Caco-2 (cell line): ENCODE results near the gene HSPB2. TPM values are rescaled to one million over a fixed set of nuclear protein-coding genes. Genes with fewer than 3 reads are reported as not detected.

Source experiments
- BruUV-seq: library from RNA; stranded (reverse); fragments of 400-500 nt; replicated peaks from 2 replicates; lab custom pipeline; 2021; lab: Mats Ljungman, UMichigan
- CTCF ChIA-PET: fragments of 300-600 bp; sonication (Branson Sonifier 250); formaldehyde crosslinking; loops from one replicate; lab custom pipeline; 2022; ENCODE audit warnings: antibody characterized with exemption; lab: Charles Lee
- POLR2A ChIA-PET: fragments of 300-600 bp; sonication (Branson Sonifier 250); formaldehyde crosslinking; loops from one replicate; lab custom pipeline; 2022; ENCODE audit warnings: antibody characterized with exemption; lab: Charles Lee
- DNase-seq, 2 experiments: peaks; one replicate each; pipeline versions ENCODE4 v3.0.0 to v3.0.0-alpha.2; 2020 to 2022
- H3K27me3 ChIP-seq: replicated peaks from 2 replicates; pipeline ENCODE4 v1.6.0; 2011; ENCODE audit warnings: low read length; ENCODE audit not compliant: control insufficient read depth, insufficient read depth
- H3K36me3 ChIP-seq: 2 replicates; pipeline ENCODE4 v1.5.1; 2011; ENCODE audit warnings: low read length; ENCODE audit not compliant: control insufficient read depth, insufficient read depth
- H3K4me1 ChIP-seq: fragments of 250-450 bp; sonication (Bioruptor Pico); 2 replicates; pipeline ENCODE4 v1.5.1; 2020; ENCODE audit warnings: mild to moderate bottlenecking
- H3K4me3 ChIP-seq: 2 replicates; pipeline ENCODE4 v1.5.1; 2011; ENCODE audit warnings: low read depth, mild to moderate bottlenecking, control low read depth, low read length
- H3K9me3 ChIP-seq: fragments of 250-450 bp; sonication (Bioruptor Pico); 2 replicates; pipeline ENCODE4 v1.5.1; 2020; ENCODE audit warnings: mild to moderate bottlenecking, moderate library complexity
- H3K27ac Mint-ChIP-seq: one replicate; pipeline ENCODE4 v1.8.0; 2022; ENCODE audit warnings: mixed read lengths; ENCODE audit not compliant: unreplicated experiment
- H3K27me3 Mint-ChIP-seq: one replicate; pipeline ENCODE4 v1.8.0; 2022; ENCODE audit warnings: mixed read lengths; ENCODE audit not compliant: insufficient read depth, unreplicated experiment
- H3K36me3 Mint-ChIP-seq: one replicate; pipeline ENCODE4 v1.8.0; 2022; ENCODE audit warnings: mild to moderate bottlenecking, mixed read lengths; ENCODE audit not compliant: insufficient read depth, unreplicated experiment
- H3K4me1 Mint-ChIP-seq: one replicate; pipeline ENCODE4 v1.8.0; 2022; ENCODE audit warnings: low read depth, mixed read lengths; ENCODE audit not compliant: unreplicated experiment
- H3K4me3 Mint-ChIP-seq: one replicate; pipeline ENCODE4 v1.8.0; 2022; ENCODE audit warnings: mild to moderate bottlenecking, moderate library complexity, mixed read lengths; ENCODE audit not compliant: unreplicated experiment
- H3K9me3 Mint-ChIP-seq: one replicate; pipeline ENCODE4 v1.8.0; 2022; ENCODE audit warnings: mixed read lengths; ENCODE audit not compliant: unreplicated experiment
- intact Hi-C: fragments of 100-400 bp; cut with micrococcal nuclease; formaldehyde crosslinking; loops from one replicate; pipeline ENCODE4 v1.10.0; 2022; ENCODE audit not compliant: unreplicated experiment
- total RNA-seq: library from RNA; stranded (reverse); gene quantifications from 2 replicates; pipeline ENCODE4 v1.2.3, GENCODE V29; 2022
- TF ChIP-seq, protein P1 (sequence below), 2 experiments: fragments of 200-600 bp in 1 of 2; IDR thresholded peaks; 1 replicate in 1 of 2; 2 replicates in 1 of 2; pipeline versions ENCODE4 v1.5.1 to v1.8.0; 2011 to 2022; ENCODE audit warnings: antibody characterized with exemption in 1 of 2, control low read depth in 1 of 2, inconsistent platforms in 1 of 2, low read depth in 1 of 2, low read length in 1 of 2, mild to moderate bottlenecking in 1 of 2, moderate library complexity in 1 of 2; ENCODE audit not compliant: insufficient read depth in 1 of 2, severe bottlenecking in 1 of 2, unreplicated experiment in 1 of 2

Gene HSPB2
- total RNA-seq, 1 experiment from 2014 or later: not detected

DNA sequence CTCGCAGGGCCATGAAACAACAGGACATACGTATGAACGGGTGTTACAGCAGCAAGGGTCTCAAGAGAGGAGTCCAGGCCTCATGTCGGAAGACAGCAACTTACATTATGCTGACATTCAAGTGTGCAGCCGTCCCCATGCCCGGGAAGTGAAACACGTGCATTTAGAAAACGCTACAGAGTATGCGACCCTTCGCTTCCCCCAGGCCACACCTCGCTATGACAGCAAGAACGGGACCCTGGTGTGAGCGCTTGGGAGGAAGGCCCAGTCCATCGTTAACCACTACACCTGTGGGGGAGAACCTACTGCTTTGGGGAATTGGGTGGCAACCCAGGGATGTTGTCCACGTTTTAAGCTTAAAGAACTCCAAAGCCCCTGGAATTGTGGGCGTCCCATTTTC, 13.4 kb downstream of the HSPB2 start:
- Mint-ChIP-seq H3K27ac (peak overlapping the region; percentile 96), H3K4me3 (peak overlapping the region; percentile 78)
- H3K4me1 ChIP-seq: peaks cover 21% of the 10 kb centered on the region

DNA sequence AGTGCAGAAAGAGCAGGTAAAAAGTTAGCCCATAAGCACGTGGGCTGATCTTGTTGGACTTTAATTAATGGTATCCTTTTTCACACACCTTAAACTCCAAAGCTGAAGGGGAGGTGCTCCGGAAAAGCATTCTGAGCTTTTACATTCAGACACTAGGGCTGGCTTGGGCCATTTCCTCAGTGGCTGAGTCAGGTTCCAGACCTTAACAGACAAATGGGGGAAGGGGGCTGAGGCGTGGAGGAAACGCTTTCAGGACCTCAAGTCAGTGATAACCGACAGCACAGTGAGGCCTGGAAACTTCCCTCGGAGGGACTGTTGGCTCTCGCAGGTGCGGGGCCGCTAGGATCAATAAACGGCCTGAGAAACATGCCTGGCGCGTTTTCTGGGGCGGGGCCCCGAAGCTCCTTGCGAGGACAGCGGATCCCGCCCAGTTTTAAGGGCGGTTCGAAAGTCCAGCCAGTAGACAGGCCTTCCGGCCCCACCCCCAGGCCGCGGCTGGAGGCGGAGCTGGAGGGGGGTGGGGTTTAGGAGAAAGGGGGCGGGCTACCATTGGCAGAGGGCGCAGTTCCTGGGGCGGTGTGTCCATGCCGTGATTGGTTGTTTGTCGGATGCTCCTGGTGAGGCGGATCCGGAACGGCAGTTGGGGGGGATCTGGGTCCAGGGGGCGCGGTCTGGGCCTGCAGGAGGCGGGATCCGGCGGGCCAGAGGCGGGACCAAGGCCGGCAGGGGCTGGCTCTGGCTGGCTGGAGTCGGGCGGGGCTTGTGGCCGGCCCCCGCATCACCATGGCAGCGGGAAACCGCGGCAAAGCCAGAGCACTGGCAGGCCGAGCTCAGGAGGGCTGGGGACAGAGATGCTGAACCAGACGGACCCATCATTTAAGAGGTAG, 14.2 kb downstream of the HSPB2 start:
- Histone ChIP-seq H3K9me3 (no peaks in the 10 kb centered on the region), H3K4me3 (peak overlapping the region; percentile 30), H3K27me3 (no peaks in the 10 kb centered on the region), H3K4me1 (peaks cover 21% of the 10 kb centered on the region), H3K36me3 (no peaks in the 10 kb centered on the region; the same call in 1 of the 2 replicates)
- peak; percentile 99 to 100 for DNase-seq
- no peaks in the 10 kb centered on the region for H3K9me3 Mint-ChIP-seq
- POLR2A ChIA-PET: interaction anchor here (0.6 to 1.9 kb wide), 17 partner anchors 8 to 1516 kb away, joined by 3 to 38 read pairs (median 4); partner anchors contain the start of genes ALG9, C11orf52, CRYAB and DIXDC1
- intact Hi-C loops: loop anchor here (1.0 to 5.0 kb wide), 8 partner anchors 8 to 324 kb away; partner anchors contain the start of genes ALG9, C11orf52, CFAP68 and DLAT
- peak overlapping the region; percentile 96 for H3K27ac Mint-ChIP-seq
- H3K4me3 Mint-ChIP-seq: peak overlapping the region; percentile 78
- peaks cover 14% of the 10 kb centered on the region for H3K36me3 Mint-ChIP-seq
- TF ChIP-seq, protein P1, sequence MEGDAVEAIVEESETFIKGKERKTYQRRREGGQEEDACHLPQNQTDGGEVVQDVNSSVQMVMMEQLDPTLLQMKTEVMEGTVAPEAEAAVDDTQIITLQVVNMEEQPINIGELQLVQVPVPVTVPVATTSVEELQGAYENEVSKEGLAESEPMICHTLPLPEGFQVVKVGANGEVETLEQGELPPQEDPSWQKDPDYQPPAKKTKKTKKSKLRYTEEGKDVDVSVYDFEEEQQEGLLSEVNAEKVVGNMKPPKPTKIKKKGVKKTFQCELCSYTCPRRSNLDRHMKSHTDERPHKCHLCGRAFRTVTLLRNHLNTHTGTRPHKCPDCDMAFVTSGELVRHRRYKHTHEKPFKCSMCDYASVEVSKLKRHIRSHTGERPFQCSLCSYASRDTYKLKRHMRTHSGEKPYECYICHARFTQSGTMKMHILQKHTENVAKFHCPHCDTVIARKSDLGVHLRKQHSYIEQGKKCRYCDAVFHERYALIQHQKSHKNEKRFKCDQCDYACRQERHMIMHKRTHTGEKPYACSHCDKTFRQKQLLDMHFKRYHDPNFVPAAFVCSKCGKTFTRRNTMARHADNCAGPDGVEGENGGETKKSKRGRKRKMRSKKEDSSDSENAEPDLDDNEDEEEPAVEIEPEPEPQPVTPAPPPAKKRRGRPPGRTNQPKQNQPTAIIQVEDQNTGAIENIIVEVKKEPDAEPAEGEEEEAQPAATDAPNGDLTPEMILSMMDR (IDR thresholded peaks at IDR 0.05; ENCODE audit: insufficient read depth in 1 of 2, low read depth in 1 of 2, low read length in 1 of 2, severe bottlenecking in 1 of 2, unreplicated experiment in 1 of 2): no peak
- H3K4me1 Mint-ChIP-seq: peaks cover 39% of the 10 kb centered on the region
- no peaks in the 10 kb centered on the region for H3K27me3 Mint-ChIP-seq
- no TSS peak for BruUV-seq
- CTCF ChIA-PET: interaction anchor here (0.6 to 1.9 kb wide), 28 partner anchors 8 to 417 kb away, joined by 3 to 53 read pairs (median 4); partner anchors contain the start of genes ALG9, C11orf52, DIXDC1 and DLAT

More for the DNA sequence above, 13.4 kb downstream of the HSPB2 start:
- Histone ChIP-seq H3K4me3 (no peak overlapping the region), H3K27me3 (no peaks in the 10 kb centered on the region), H3K36me3 (no peaks in the 10 kb centered on the region; the same call in 1 of the 2 replicates), H3K9me3 (no peaks in the 10 kb centered on the region)
- H3K27me3 Mint-ChIP-seq: no peaks in the 10 kb centered on the region
- H3K4me1 Mint-ChIP-seq: peaks cover 39% of the 10 kb centered on the region
- peaks cover 14% of the 10 kb centered on the region for H3K36me3 Mint-ChIP-seq
- intact Hi-C loops: loop anchor here (2.0 to 5.0 kb wide), 5 partner anchors 55 to 324 kb away; partner anchors contain the start of genes ALG9, DLAT, NKAPD1 and PIH1D2
- TF ChIP-seq, protein P1 (IDR thresholded peaks at IDR 0.05; ENCODE audit: insufficient read depth in 1 of 2, low read depth in 1 of 2, low read length in 1 of 2, severe bottlenecking in 1 of 2, unreplicated experiment in 1 of 2): no peak
- DNase-seq: no peak
- ChIA-PET POLR2A (interaction anchor here (0.6 to 1.9 kb wide), 6 partner anchors 7 to 1516 kb away, joined by 3 to 38 read pairs (median 12); partner anchors contain the start of genes ALG9, C11orf52, DLAT and SDHD), CTCF (interaction anchor here (0.9 to 1.9 kb wide), 11 partner anchors 9 to 171 kb away, joined by 3 to 53 read pairs (median 7); partner anchors contain the start of genes ALG9, DIXDC1, SDHD and TIMM8B)
- H3K9me3 Mint-ChIP-seq: no peaks in the 10 kb centered on the region
- no TSS peak for BruUV-seq

DNA sequence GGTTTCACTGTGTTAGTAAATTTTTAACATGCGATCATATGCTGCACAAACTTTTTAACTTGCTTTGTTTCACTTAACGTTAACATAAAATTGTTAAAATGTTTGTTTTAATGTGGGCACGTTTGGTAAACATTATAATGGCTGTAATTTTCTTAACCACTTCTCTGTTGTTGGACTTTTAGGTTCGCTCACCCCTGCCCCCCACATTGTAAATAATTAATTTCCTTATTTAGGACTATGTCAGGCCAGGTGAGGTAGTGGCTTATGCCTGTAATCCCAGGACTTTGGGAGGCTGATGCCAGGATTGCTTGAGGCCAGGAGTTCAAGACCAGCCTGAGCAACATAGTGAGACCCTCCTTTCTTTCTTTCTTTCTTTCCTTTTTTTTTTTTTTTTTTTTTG, 17.9 kb downstream of the HSPB2 start:
- TF ChIP-seq, protein P1 (IDR thresholded peaks at IDR 0.05; ENCODE audit: insufficient read depth in 1 of 2, low read depth in 1 of 2, low read length in 1 of 2, severe bottlenecking in 1 of 2, unreplicated experiment in 1 of 2): no peak
- CTCF ChIA-PET: interaction anchor here (2.0 to 2.5 kb wide), 3 partner anchors 12 to 52 kb away, joined by 7 to 14 read pairs (median 10); partner anchors contain the start of gene C11orf52
- BruUV-seq: no TSS peak
- intact Hi-C loops: no loop called here
- Mint-ChIP-seq H3K9me3 (no peaks in the 10 kb centered on the region), H3K36me3 (peaks cover 14% of the 10 kb centered on the region), H3K4me3 (no peak overlapping the region), H3K27me3 (no peaks in the 10 kb centered on the region), H3K27ac (no peak overlapping the region), H3K4me1 (peaks cover 16% of the 10 kb centered on the region)
- peaks cover 15% of the 10 kb centered on the region for H3K4me1 ChIP-seq
- no peak for DNase-seq
- POLR2A ChIA-PET: no interaction called here
- H3K27me3 ChIP-seq: no peaks in the 10 kb centered on the region
- H3K4me3 ChIP-seq: no peak overlapping the region
- H3K9me3 ChIP-seq: no peaks in the 10 kb centered on the region
- no peaks in the 10 kb centered on the region; the same call in 1 of the 2 replicates for H3K36me3 ChIP-seq
